ENCODE measurements around the gene SEL1L. TPM values are rescaled to one million over a fixed set of nuclear protein-coding genes. Genes with fewer than 3 reads are reported as not detected.
A peak's percentile ranks its signal among the peaks of the same experiment; 100 is the strongest.
"Not testable (repeated sequence)": the region's sequence is repeated elsewhere in the genome, so short reads cannot be mapped to it uniquely, and the experiment has no call there.

SEL1L gene
- polyA plus RNA-seq, 4 donors = 60.6 to 96.0 (median 76.5) TPM

- no peak for DNase-seq (ENCODE audit: low read depth in 4 of 4, low spot score in 3 of 4)
These were observed 82.7 kb downstream of the SEL1L start for GRCh38 chr14:81450976-81451375.

- no peak for DNase-seq (ENCODE audit: low read depth in 4 of 4, low spot score in 3 of 4)
These were observed 83.5 kb downstream of the SEL1L start for GRCh38 chr14:81450100-81450531.

- DNase-seq (ENCODE audit: low read depth in 4 of 4, low spot score in 3 of 4) = no peak
These were observed 84.1 kb downstream of the SEL1L start for GRCh38 chr14:81449576-81449975.

- no peak for DNase-seq (ENCODE audit: low read depth in 4 of 4, low spot score in 3 of 4)
These were observed 84.5 kb downstream of the SEL1L start for GRCh38 chr14:81449114-81449513.

- no peak for DNase-seq (ENCODE audit: low read depth in 4 of 4, low spot score in 3 of 4)
These were observed 86.5 kb downstream of the SEL1L start for GRCh38 chr14:81447021-81447764.

GRCh38 chr14:81446279-81447007, 87.2 kb downstream of the SEL1L start:
- DNase-seq (ENCODE audit: low read depth in 4 of 4, low spot score in 3 of 4) = no peak

- DNase-seq (ENCODE audit: low read depth in 4 of 4, low spot score in 3 of 4) = no peak
These were observed 92.0 kb downstream of the SEL1L start for GRCh38 chr14:81441626-81442134.

GRCh38 chr14:81440041-81440440, 93.6 kb downstream of the SEL1L start:
- no peak for DNase-seq (ENCODE audit: low read depth in 4 of 4, low spot score in 3 of 4)

- no peak for DNase-seq (ENCODE audit: low read depth in 4 of 4, low spot score in 3 of 4)
These were observed 96.4 kb downstream of the SEL1L start for GRCh38 chr14:81437244-81437643.

- peak in 3 of 4 donors; percentile 62 to 77 (median 71) for DNase-seq (ENCODE audit: low read depth in 4 of 4, low spot score in 3 of 4)
These were observed 97.1 kb downstream of the SEL1L start for GRCh38 chr14:81436296-81437138.

- peak in 3 of 4 donors; percentile 54 to 64 (median 55) for DNase-seq (ENCODE audit: low read depth in 4 of 4, low spot score in 3 of 4)
These were observed 98.0 kb downstream of the SEL1L start for GRCh38 chr14:81435391-81436295.

GRCh38 chr14:81435048-81435390, 98.6 kb downstream of the SEL1L start:
- DNase-seq (ENCODE audit: low read depth in 4 of 4, low spot score in 3 of 4) = no peak

GRCh38 chr14:81434230-81434629, 99.4 kb downstream of the SEL1L start:
- no peak for DNase-seq (ENCODE audit: low read depth in 4 of 4, low spot score in 3 of 4)

- no peak for DNase-seq (ENCODE audit: low read depth in 4 of 4, low spot score in 3 of 4)
These were observed 100.3 kb downstream of the SEL1L start for GRCh38 chr14:81433378-81433777.

GRCh38 chr14:81432219-81432661, 101.4 kb downstream of the SEL1L start:
- no peak for DNase-seq (ENCODE audit: low read depth in 4 of 4, low spot score in 3 of 4)

- no peak for DNase-seq (ENCODE audit: low read depth in 4 of 4, low spot score in 3 of 4)
These were observed 103.4 kb downstream of the SEL1L start for GRCh38 chr14:81430235-81430634.

- not testable (repeated sequence) for DNase-seq (ENCODE audit: low read depth in 4 of 4, low spot score in 3 of 4)
These were observed 103.9 kb downstream of the SEL1L start for GRCh38 chr14:81429749-81430148.

GRCh38 chr14:81429028-81429427, 104.6 kb downstream of the SEL1L start:
- DNase-seq (ENCODE audit: low read depth in 4 of 4, low spot score in 3 of 4) = no peak

- no peak for DNase-seq (ENCODE audit: low read depth in 4 of 4, low spot score in 3 of 4)
These were observed 106.2 kb downstream of the SEL1L start for GRCh38 chr14:81427348-81428058.

Measured in left renal pelvis (tissue), 4 donors.